SIG-M5 treated with dmso at 0.1 percent for 504 hours (cell line): ENCODE measurements around the gene FRMD4A.

Source experiments
- DNase-seq: peaks from one replicate; lab custom pipeline; 2025; ENCODE audit not compliant: unreplicated experiment; lab: John Stamatoyannopoulos, UW

FRMD4A gene

GRCh38 chr10:14024329-14025202 is 306.2 kb downstream of the FRMD4A start:
- no peak for DNase-seq

GRCh38 chr10:14023673-14024328 is 306.9 kb downstream of the FRMD4A start:
- no peak for DNase-seq

GRCh38 chr10:14022954-14023672 is 307.6 kb downstream of the FRMD4A start:
- DNase-seq: no peak

GRCh38 chr10:14022052-14022451 is 308.7 kb downstream of the FRMD4A start:
- no peak for DNase-seq

- DNase-seq: no peak
Measured at GRCh38 chr10:14020037-14020664, 310.6 kb downstream of the FRMD4A start.

GRCh38 chr10:14017467-14017866 is 313.3 kb downstream of the FRMD4A start:
- DNase-seq: no peak

- DNase-seq: no peak
Measured at GRCh38 chr10:14016931-14017333, 313.8 kb downstream of the FRMD4A start.

GRCh38 chr10:14016011-14016536 is 314.6 kb downstream of the FRMD4A start:
- DNase-seq: peak; percentile 2

GRCh38 chr10:14014423-14014822 is 316.3 kb downstream of the FRMD4A start:
- no peak for DNase-seq

GRCh38 chr10:14010769-14011574 is 319.8 kb downstream of the FRMD4A start:
- DNase-seq: no peak

- DNase-seq: no peak
Measured at GRCh38 chr10:14010101-14010558, 320.6 kb downstream of the FRMD4A start.

GRCh38 chr10:14009371-14010100 is 321.2 kb downstream of the FRMD4A start:
- no peak for DNase-seq

GRCh38 chr10:14008740-14009080 is 322.0 kb downstream of the FRMD4A start:
- no peak for DNase-seq

GRCh38 chr10:14004536-14004935 is 326.2 kb downstream of the FRMD4A start:
- no peak for DNase-seq

GRCh38 chr10:14003517-14004184 is 327.1 kb downstream of the FRMD4A start:
- DNase-seq: no peak

GRCh38 chr10:14001298-14002040 is 329.3 kb downstream of the FRMD4A start:
- no peak for DNase-seq

GRCh38 chr10:13998163-13998835 is 332.4 kb downstream of the FRMD4A start:
- no peak for DNase-seq

GRCh38 chr10:13997650-13998049 is 333.1 kb downstream of the FRMD4A start:
- DNase-seq: no peak
